Neural crest cell (in vitro differentiated cells): ENCODE measurements around the gene LBHD2. TPM values are rescaled to one million over a fixed set of nuclear protein-coding genes. Genes with fewer than 3 reads are reported as not detected.

ENCODE experiments used
- DNase-seq: peaks from one replicate; pipeline ENCODE4 v3.0.0; 2021; ENCODE audit warnings: low read depth, mixed read lengths, low spot score
- H3K27ac Mint-ChIP-seq: one replicate; pipeline ENCODE4 v1.8.0; 2021; ENCODE audit warnings: mild to moderate bottlenecking, mixed read lengths; ENCODE audit not compliant: unreplicated experiment
- H3K27me3 Mint-ChIP-seq: 2 replicates; pipeline ENCODE4 v1.8.0; 2021; ENCODE audit warnings: low read depth, mild to moderate bottlenecking, mixed read lengths
- H3K36me3 Mint-ChIP-seq: 2 replicates; pipeline ENCODE4 v1.8.0; 2021; ENCODE audit warnings: low read depth, mild to moderate bottlenecking, mixed read lengths
- H3K4me1 Mint-ChIP-seq: 2 replicates; pipeline ENCODE4 v1.8.0; 2021; ENCODE audit warnings: mixed read lengths
- H3K4me3 Mint-ChIP-seq: one replicate; pipeline ENCODE4 v1.8.0; 2021; ENCODE audit warnings: mild to moderate bottlenecking, mixed read lengths
- H3K9me3 Mint-ChIP-seq: 2 replicates; pipeline ENCODE4 v1.8.0; 2021; ENCODE audit warnings: mixed read lengths
- CTCF ChIP-seq: fragments of 200-600 bp; sonication (generic); conservative IDR thresholded peaks from 2 replicates; pipeline ENCODE4 v1.5.0; 2021; ENCODE audit warnings: antibody characterized with exemption, mild to moderate bottlenecking
- total RNA-seq: library from RNA; stranded (reverse); gene quantifications from 2 replicates; pipeline ENCODE4 v1.2.1, GENCODE V29; 2021

Gene LBHD2
- total RNA-seq, 1 donor from 2014 or later = not detected

GRCh38 chr14:103128631-103129300, 44.8 kb downstream of the LBHD2 start:
- H3K27ac Mint-ChIP-seq = no peak overlapping the region

GRCh38 chr14:103129301-103130016, 45.4 kb downstream of the LBHD2 start:
- no peak overlapping the region for H3K4me3 Mint-ChIP-seq
- no peak overlapping the region for H3K27ac Mint-ChIP-seq
- H3K9me3 Mint-ChIP-seq = no peaks in the 10 kb centered on the region
- no peak for TF ChIP-seq CTCF
- DNase-seq = no peak
- H3K4me1 Mint-ChIP-seq = peaks cover 4% of the 10 kb centered on the region
- H3K27me3 Mint-ChIP-seq = peaks cover 35% of the 10 kb centered on the region
- no peaks in the 10 kb centered on the region for H3K36me3 Mint-ChIP-seq

More at GRCh38 chr14:103128631-103129300, 44.8 kb downstream of the LBHD2 start:
- no peak for TF ChIP-seq CTCF
- H3K9me3 Mint-ChIP-seq = no peaks in the 10 kb centered on the region
- H3K36me3 Mint-ChIP-seq = no peaks in the 10 kb centered on the region
- DNase-seq = no peak
- H3K27me3 Mint-ChIP-seq = peaks cover 42% of the 10 kb centered on the region
- peaks cover 4% of the 10 kb centered on the region for H3K4me1 Mint-ChIP-seq
- peak overlapping the region; percentile 23 for H3K4me3 Mint-ChIP-seq

- no peak for DNase-seq
- H3K27me3 Mint-ChIP-seq = peaks cover 29% of the 10 kb centered on the region
- no peaks in the 10 kb centered on the region for H3K9me3 Mint-ChIP-seq
- H3K4me1 Mint-ChIP-seq = peaks cover 4% of the 10 kb centered on the region
- TF ChIP-seq CTCF = no peak
- no peak overlapping the region for H3K4me3 Mint-ChIP-seq
- no peak overlapping the region for H3K27ac Mint-ChIP-seq
- no peaks in the 10 kb centered on the region for H3K36me3 Mint-ChIP-seq
These were observed 46.2 kb downstream of the LBHD2 start for GRCh38 chr14:103130017-103130764.

- Mint-ChIP-seq H3K27ac (no peak overlapping the region), H3K9me3 (no peaks in the 10 kb centered on the region), H3K36me3 (no peaks in the 10 kb centered on the region), H3K4me3 (no peak overlapping the region), H3K4me1 (peaks cover 4% of the 10 kb centered on the region), H3K27me3 (peaks cover 22% of the 10 kb centered on the region)
- no peak for DNase-seq
- TF ChIP-seq CTCF = no peak
These were observed 47.0 kb downstream of the LBHD2 start for GRCh38 chr14:103130965-103131364.

GRCh38 chr14:103131580-103131979, 47.6 kb downstream of the LBHD2 start:
- no peak overlapping the region for H3K4me3 Mint-ChIP-seq
- no peaks in the 10 kb centered on the region for H3K4me1 Mint-ChIP-seq
- no peaks in the 10 kb centered on the region for H3K36me3 Mint-ChIP-seq
- H3K9me3 Mint-ChIP-seq = no peaks in the 10 kb centered on the region
- no peak overlapping the region for H3K27ac Mint-ChIP-seq
- peaks cover 16% of the 10 kb centered on the region for H3K27me3 Mint-ChIP-seq
- no peak for TF ChIP-seq CTCF
- no peak for DNase-seq
